ENCODE measurements around the gene B4GALNT4. TPM values are rescaled to one million over a fixed set of nuclear protein-coding genes. Genes with fewer than 3 reads are reported as not detected.

B4GALNT4 gene
- total RNA-seq, 1 donor: 3.5 TPM

DNA sequence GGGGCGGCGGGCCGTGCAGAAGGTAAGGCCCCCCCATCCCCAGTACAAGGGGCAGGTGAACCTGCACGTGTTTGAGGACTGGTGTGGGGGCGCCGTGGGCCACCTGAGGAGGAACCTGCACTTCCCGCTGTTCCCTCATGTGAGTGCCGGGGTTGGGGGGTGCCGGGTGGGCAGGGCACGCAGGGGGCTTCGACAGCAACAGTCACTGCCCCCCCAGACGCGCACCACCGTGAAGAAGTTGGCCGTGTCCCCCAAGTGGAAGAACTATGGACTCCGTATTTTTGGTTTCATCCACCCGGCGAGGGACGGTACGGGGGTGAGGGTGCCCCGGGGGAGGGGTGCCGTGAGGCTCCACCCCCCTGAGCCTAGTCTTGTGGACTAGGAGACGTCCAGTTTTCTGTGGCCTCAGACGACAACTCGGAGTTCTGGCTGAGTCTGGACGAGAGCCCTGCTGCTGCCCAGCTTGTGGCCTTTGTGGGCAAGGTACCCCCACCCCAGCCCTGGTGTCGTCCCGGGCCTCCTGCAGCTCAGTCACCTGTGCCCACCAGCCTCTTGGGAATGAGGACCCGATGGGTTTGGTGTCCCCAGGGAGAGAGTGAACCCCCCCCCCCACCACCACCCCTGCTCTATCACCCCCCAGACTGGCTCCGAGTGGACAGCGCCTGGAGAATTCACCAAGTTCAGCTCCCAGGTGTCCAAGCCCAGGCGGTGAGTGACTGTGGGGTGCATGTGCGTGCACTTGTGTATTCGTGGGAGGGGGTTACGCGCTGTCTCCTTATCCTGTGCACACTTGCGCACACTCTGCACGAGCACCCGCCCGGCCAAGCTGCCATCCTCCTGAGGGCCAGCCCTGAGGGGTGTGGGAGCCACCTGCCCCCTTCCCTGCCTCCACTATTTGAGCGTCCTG, 3.8 kb downstream of the B4GALNT4 start:
- no peak for DNase-seq (ENCODE audit: low read depth in 2 of 3, low spot score in 2 of 3)

DNA sequence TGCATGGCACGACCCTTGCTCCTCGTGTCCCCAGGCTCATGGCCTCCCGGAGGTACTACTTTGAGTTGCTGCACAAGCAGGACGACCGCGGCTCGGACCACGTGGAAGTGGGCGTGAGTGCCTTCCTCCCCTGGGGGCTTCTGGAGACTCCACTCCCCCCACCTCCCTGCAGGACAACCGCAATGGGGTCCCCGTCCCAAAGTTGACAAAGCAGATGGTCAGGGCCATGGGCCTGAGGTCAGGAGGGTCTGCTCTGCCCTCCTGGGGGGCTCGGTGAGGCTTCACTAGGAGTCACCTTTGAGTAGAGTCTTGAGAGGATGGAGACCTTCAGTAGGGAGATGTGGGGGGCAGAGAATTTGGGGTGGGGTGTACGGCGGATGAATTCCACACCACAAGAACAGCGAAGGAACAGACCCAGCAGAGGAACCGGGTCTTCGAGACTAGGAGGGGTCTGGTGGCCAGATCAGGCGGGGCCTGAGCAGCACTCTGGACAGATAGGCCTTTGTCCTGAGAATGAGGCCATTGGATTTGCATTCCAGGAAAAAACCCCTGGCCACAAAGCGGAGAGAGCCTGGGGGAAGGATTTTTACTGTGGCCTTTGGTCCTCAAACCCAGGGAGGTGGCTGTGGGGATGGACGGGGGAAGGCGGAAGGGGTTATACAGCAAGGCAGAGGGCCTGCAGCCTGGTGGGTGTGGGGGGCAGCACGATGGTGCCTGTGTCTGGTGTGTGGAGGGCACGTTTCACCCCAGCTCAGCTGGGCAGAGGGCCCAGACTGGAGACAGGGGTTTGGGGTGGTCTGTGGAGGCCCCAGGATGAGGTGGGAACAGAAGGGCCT, 4.6 kb downstream of the B4GALNT4 start:
- no peak for DNase-seq (ENCODE audit: low read depth in 2 of 3, low spot score in 2 of 3)

DNA sequence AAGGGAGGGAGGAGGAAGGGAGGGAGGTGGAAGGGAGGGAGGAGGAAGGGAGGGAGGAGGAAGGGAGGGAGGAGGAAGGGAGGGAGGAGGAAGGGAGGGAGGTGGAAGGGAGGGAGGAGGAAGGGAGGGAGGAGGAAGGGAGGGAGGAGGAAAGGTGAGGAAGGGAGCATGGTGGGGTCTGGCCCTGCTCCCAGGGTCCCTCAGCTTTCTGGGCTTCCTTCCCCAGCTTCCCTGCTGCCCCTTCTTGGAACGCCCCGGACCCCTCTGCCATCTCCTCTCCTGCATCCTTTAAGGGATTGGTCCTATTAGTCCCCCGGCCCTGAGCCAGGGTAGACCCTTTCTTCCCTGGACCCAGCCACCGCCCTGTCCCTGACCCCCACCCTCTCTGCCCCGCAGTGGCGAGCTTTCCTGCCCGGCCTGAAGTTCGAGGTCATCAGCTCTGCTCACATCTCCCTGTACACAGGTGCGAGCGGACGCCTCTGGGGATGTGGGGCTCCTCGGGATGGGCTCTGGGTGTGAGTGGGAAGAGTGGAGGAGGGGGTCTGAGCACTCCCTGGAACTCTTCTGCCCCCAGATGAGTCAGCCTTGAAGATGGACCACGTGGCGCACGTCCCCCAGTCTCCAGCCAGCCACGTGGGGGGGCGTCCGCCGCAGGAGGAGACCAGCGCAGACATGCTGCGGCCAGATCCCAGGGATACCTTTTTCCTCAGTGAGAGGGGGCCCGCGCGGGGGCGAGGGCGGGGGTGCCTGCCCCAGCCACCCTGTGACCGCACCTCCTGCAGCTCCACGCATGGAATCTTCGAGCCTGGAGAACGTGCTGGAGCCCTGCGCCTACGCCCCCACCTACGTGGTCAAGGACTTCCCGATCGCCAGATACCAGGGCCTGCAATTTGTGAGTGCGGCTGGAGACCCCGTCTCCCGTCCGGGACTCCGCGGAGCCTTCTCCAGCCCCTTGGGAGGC, 6.0 kb downstream of the B4GALNT4 start:
- DNase-seq (ENCODE audit: low read depth in 2 of 3, low spot score in 2 of 3): no peak

DNA sequence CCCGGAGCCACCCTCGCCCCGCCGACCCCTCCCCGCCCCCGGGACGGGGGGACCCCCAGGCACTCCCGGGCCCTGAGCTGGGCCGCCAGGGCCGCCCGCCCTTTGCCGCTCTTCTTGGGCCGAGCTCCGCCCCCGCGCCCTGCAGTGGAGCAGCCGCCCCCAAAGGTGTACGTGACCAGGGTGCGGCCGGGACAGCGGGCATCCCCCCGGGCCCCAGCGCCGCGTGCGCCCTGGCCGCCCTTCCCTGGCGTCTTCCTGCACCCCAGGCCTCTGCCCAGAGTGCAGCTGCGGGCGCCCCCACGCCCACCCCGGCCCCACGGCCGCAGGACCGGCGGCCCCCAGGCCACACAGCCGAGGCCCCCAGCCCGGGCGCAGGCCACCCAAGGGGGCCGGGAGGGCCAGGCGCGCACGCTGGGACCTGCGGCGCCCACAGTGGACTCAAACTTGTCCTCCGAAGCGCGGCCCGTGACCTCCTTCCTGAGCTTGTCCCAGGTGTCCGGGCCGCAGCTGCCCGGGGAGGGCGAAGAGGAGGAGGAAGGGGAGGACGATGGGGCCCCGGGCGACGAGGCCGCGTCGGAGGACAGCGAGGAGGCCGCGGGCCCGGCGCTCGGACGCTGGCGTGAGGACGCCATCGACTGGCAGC, 7.4 kb downstream of the B4GALNT4 start:
- DNase-seq (ENCODE audit: low read depth in 2 of 3, low spot score in 2 of 3): no peak

DNA sequence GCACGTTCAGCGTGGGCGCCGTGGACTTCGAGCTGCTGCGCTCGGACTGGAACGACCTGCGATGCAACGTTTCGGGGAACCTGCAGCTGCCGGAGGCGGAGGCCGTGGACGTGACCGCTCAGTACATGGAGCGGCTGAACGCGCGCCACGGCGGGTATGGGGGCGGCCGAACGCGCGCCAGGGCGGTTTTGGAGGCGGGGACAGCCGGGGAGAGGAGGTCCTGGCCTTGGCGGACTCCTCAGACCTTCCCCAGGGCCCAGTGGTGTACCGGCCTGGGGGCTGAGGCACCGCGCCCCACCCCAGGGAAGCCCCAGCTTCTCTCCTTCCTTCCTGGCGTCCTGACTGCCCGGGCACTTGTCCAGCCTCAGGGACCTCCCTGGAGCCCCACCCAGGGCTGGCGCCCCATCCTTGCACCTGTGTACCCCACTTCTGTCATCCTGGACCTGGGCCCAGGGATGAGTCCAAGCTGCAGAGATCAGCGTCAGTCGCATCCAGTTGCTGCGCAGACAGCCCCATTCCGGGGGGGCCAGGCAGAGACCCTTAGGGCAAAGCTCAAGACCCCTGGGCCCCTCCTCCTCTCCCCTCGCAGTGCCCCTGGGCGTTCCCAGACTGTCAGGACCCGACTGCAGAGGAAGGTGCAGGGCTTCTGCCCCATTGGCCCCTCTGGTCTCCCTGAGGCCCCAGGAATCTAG, 8.0 kb downstream of the B4GALNT4 start:
- no peak for DNase-seq (ENCODE audit: low read depth in 2 of 3, low spot score in 2 of 3)

DNA sequence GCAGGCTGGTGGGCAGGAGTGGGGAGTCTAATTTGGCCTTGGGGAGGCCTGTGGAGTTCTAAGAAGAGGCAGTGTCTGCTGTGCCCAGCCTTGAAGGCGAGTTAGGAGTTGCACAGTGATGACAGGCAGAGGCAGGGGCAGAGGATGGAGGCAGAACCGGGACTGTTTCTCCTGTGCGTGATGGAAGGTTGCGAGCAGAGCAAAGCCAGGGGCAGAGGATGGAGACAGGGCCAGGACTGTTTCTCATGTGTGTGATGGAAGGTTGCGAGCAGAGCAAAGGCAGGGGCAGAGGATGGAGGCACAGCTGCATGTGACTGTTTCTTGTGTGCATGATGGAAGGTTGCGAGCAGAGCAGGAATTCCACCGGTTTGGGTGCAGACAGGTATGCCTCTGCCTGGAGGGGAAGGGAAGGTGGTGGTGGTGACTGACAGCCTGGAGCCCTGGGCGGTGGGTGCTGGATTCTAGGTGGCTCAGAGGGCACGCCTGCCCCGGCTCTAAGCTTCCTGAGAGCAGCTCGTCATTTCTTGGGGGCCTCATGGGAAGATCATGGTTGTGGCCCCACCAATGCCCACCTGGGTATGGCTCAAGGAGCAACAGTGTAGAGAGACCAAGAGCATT, 8.7 kb downstream of the B4GALNT4 start:
- no peak for DNase-seq (ENCODE audit: low read depth in 2 of 3, low spot score in 2 of 3)

DNA sequence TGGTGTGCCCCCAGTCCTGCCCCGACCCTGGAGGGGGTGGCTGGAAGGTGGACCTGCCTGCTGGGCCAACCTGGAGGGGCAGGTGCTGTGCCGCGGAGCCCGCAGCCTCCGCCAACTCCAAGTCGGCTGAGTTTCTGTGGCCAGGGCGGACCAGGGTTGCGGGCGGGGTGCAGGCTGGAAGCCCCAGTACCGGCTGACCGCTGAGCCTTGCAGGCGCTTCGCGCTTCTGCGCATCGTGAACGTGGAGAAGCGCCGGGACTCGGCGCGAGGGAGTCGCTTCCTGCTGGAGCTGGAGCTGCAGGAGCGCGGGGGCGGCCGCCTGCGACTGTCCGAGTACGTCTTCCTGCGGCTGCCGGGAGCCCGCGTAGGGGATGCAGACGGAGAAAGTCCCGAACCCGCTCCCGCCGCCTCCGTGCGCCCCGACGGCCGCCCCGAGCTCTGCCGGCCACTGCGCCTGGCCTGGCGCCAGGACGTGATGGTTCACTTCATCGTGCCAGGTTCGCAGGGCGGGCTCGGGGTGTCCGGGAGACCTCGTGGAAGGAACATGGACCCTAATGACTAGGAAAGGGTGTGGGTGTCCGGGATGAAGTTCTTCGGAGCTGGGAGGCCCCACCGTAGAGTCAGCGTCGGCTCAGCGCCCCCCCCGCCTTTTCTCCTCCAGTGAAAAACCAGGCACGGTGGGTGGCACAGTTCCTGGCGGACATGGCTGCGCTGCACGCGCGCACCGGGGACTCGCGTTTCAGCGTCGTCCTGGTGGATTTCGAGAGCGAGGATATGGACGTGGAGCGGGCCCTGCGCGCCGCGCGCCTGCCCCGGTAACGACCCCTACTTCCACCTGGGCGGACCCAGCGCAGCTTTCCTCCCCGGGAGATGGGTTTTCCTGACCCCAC, 10.2 kb downstream of the B4GALNT4 start:
- no peak for DNase-seq (ENCODE audit: low read depth in 2 of 3, low spot score in 2 of 3)

DNA sequence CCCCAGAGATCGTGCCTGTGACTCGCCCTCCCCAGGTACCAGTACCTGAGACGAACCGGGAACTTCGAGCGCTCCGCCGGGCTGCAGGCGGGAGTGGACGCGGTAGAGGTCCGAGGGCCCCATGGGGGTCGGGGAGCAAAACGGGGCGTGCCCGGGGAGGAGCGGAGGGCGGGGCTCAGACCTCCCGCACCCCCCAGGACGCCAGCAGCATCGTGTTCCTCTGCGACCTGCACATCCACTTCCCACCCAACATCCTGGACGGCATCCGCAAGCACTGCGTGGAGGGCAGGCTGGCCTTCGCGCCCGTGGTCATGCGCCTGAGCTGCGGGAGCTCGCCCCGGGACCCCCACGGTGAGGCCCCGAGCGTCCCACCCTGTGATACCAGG, 10.8 kb downstream of the B4GALNT4 start:
- no peak for DNase-seq (ENCODE audit: low read depth in 2 of 3, low spot score in 2 of 3)

DNA sequence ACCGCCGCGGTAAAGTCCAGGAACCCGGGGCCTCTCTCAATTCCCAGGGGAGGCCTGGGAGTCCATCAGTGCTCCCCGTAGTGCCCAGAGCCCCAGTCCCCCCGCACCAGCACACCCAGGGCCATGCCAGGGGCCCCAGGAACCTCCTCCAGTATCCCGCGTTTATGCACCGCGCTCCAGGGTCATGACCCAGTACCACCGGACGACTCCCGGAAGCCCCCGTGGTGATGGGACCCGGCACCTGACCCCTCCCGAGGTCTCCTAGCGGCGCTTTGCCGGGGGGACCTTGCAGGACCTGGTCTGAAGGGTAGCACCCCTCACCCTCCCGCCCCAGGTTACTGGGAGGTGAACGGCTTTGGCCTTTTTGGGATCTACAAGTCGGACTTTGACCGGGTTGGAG, 11.2 kb downstream of the B4GALNT4 start:
- DNase-seq (ENCODE audit: low read depth in 2 of 3, low spot score in 2 of 3): no peak

DNA sequence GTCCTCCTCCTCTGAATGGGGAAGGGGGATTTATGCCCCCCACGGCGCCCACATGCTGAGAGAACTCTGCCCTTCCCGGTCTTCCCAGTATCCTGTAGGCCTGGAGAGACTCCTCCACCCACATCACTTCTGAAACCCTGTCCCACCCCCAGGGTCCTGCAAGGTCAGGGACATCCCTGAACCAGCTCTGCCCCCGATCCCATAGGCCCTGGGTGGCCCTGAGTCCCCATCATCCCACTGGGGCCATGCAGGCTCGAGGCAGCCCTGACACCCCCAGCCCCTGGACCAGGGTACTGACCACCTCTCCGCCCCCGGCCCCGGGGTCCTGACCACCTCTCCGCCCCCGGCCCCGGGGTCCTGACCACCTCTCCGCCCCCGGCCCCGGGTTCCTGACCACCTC, 11.7 kb downstream of the B4GALNT4 start:
- no peak for DNase-seq (ENCODE audit: low read depth in 2 of 3, low spot score in 2 of 3)

DNA sequence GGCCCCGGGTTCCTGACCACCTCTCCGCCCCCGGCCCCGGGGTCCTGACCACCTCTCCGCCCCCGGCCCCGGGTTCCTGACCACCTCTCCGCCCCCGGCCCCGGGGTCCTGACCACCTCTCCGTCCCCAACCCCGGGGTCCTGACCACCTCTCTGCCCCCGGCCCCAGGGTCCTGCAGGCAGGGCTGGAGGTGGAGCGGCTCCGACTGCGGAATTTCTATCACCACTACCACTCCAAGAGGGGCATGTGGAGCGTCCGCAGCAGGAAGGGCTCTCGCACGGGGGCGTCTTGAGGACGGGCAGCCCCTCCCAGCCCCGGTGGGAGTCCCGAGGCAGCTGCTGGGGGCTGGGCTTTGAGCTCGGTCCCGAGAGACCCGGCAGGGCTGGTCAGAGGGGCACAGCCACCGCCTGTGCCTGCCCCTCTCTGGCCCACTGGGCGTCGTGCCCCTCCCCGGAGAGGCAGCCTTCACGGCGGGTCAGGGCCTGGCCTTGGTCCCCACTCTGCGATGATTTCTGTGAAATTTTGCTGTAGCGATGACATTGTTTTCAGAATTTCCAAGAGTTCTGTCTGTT, 12.3 kb downstream of the B4GALNT4 start:
- DNase-seq (ENCODE audit: low read depth in 2 of 3, low spot score in 2 of 3): no peak

DNA sequence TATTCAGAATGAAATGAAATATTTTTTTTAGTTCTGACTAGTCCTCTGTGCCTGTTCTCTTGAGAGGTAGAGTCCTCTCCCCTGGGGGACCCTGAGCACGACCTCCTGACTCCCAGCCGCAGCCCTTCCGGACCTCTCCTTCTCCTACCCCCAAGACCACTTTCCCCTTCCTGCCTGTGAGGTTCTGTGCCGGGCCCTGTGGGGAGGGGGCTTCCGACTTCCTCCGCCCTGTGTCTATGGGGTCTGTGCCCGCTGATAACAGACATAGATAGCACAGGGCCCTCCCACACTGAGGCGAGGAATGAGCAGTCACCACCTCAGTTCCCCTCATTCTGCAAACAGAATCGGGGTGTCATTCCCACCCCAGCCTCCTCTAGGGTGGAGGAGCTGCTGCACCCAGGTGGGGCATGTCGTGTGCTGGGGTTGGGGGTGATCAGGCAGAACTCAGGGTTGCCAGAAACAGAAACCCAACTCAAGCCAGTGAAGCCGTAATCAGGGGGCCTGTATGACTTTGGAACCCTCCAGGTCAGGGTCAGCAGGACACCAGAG, 12.9 kb downstream of the B4GALNT4 start:
- peak in 2 of 3 donors; percentile 28 to 36 for DNase-seq (ENCODE audit: low read depth in 2 of 3, low spot score in 2 of 3)

DNA sequence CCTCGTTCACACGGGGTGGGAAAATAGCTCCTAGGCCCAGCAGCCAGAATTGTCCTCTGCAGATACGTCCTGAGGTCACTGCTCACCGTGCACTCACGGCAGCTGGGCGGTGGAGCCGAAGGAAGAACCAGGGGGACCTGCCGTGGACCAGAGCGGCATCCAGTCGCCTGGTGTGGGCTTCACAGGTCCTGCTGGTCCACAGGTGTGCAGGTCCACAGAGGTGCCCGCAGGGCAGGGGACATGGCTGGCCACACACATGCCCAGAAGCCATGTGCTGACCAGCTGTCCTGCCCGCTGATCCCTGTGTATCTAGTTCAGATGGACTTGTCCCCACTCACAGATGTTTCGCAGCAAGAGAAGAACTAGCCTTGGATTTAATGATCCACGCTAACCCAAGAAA, 14.1 kb downstream of the B4GALNT4 start:
- no peak for DNase-seq (ENCODE audit: low read depth in 2 of 3, low spot score in 2 of 3)

DNA sequence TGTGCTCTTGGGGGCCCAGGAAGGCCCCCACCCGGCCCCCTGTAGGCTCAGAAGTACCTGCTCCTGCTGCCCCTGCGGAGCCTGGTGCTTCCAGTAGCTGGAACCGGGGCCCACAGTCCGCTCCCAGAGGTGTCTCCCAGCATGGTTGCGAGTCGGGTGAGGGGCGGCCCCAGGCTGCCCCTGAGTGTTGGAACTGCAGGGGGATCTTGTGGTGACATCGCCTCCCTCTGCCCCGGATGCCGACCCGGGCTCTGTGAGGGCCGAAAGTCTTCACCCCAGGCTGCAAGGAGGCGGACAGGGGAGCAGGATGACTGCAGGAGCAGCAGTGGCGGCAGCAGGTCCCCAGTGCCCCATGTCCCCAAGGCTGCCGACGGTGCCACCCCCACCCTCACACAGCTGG, 15.2 kb downstream of the B4GALNT4 start:
- no peak for DNase-seq (ENCODE audit: low read depth in 2 of 3, low spot score in 2 of 3)

DNA sequence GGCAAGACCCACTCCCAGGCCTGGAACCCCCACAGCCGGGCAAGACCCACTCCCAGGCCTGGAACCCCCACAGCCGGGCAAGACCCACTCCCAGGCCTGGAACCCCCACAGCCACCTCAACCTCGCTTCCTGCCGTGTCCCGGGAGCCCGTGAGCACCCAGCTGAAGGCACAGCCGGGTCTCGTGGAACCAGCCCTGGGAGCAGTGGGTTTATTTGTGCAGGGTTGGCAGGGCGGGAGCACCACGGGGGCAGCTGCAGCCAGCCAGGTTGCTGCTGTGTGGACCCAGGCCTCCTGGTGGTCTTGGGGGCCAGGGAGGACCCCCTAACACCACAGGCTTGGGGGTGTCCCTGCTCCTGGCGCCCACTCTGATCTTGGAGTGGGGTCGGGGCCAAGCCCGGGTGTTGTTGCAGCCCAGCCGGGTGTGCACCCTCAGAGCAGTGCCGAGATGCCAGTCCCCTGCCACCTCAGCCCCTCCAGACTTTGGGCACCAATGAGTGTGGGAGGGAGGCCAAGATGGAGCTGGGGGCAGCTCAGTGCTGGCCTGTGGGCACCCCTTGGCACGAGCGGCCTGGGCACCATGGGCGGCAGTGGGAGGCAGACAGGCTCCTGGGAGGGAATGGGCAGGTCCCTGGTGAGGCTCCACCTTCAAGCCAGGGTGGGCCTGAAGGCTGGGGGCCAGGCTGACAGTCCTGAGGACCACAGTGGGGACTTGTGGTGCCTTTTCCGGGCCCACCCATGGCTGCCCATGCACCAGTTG, 16.5 kb downstream of the B4GALNT4 start:
- DNase-seq (ENCODE audit: low read depth in 2 of 3, low spot score in 2 of 3): no peak

DNA sequence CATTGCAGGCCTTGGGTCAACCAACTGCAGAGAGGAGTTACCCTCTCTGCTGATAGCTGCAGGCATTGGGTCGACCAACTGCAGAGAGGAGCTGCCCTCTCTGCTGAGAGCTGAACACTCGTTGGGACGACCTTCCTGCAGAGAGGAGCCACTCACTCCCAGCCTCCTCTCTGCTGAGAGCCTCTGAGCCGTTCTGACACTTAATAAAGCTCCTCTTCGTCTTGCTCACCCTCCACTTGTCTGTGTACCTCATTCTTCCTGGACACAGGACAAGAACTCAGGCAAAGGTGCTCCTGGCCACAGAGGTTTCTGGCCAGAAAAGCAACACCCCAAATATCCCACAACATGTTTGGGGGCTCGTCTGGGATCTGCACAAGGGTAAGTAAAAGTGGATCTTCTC, 17.2 kb downstream of the B4GALNT4 start:
- no peak for DNase-seq (ENCODE audit: low read depth in 2 of 3, low spot score in 2 of 3)

All from hematopoietic multipotent progenitor cell (in vitro differentiated cells).